ENCODE results near the gene MAX. TPM values are rescaled to one million over a fixed set of nuclear protein-coding genes. Genes with fewer than 3 reads are reported as not detected.

Gene MAX
- total and polyA plus RNA-seq, 2 of the 4 experiments (the other 2 are of a cell fraction), result 45.2 to 51.8 TPM

GRCh38 chr14:65079201-65079600 is 23.1 kb downstream of the MAX start:
- no peaks in the 10 kb centered on the region for H3K27me3 ChIP-seq (ENCODE audit: control insufficient read depth, insufficient read depth, low read length)
- WGBS, 2 experiments (ENCODE audit: extremely low coverage in 2 of 2, insufficient read length in 1 of 2), result 100% methylated on average over 1 of the region's 6 CpGs; no CpG with 5 or more reads in 1 of the 2 experiments
- H3K9me3 ChIP-seq (ENCODE audit: control insufficient read depth, insufficient read depth, low read length), result no peaks in the 10 kb centered on the region
- no peak overlapping the region for H2AK9ac ChIP-seq (replicated peaks; ENCODE audit: low read depth, low read length, poor library complexity)
- dilution Hi-C loops (cut with HindIII; ENCODE audit: low sequenced_read_pairs, unreplicated experiment) (no loop called here), intact Hi-C loops (cut with micrococcal nuclease) (no loop called here), in situ Hi-C loops (cut with MboI; ENCODE audit: low sequenced_read_pairs) (no loop called here)
- no peak overlapping the region for H3K23ac ChIP-seq (ENCODE audit: low read depth, low read length)
- H3K18ac ChIP-seq (ENCODE audit: low read depth, low read length), result no peak overlapping the region
- no peak overlapping the region for H3K56ac ChIP-seq (ENCODE audit: extremely low read depth, insufficient read depth, low read length)
- H2AFZ ChIP-seq (replicated peaks; ENCODE audit: low read length, poor library complexity), result no peak overlapping the region
- DNase-seq (no peak), ATAC-seq (ENCODE audit: low read depth) (no peak)
- H4K8ac ChIP-seq (ENCODE audit: low read depth in 2 of 2, low read length in 2 of 2), result no peak overlapping the region
- peaks cover 6% of the 10 kb centered on the region; the same call in 1 of the 2 replicates for H3K9me1 ChIP-seq (ENCODE audit: insufficient read depth, low read length)
- peaks cover 53% of the 10 kb centered on the region for H3K36me3 ChIP-seq (ENCODE audit: control insufficient read depth, insufficient read depth, low read length)
- no peak overlapping the region for H2BK120ac ChIP-seq (ENCODE audit: low read depth, low read length)
- no peak overlapping the region for H3K14ac ChIP-seq (replicated peaks; ENCODE audit: low read depth, low read length)
- H2BK20ac ChIP-seq (ENCODE audit: low read depth, low read length), result no peak overlapping the region
- no peak overlapping the region for H3K27ac ChIP-seq (ENCODE audit: insufficient read depth, low read length)
- no peak overlapping the region for H3K4me3 ChIP-seq (ENCODE audit: insufficient read depth, low read depth, low read length)
- ChIA-PET POLR2A (ENCODE audit: unreplicated experiment) (no interaction called here), CTCF (no interaction called here)
- no peak for TF ChIP-seq FOS (IDR thresholded peaks at IDR 0.05; ENCODE audit: low read depth, low read length)
- no peak for TF ChIP-seq RFX5 (IDR thresholded peaks at IDR 0.05; ENCODE audit: low read depth, low read length)
- no peak for TF ChIP-seq POLR2A (IDR thresholded peaks at IDR 0.05; ENCODE audit: low read depth, low read length)
- TF ChIP-seq BHLHE40 (IDR thresholded peaks at IDR 0.05; ENCODE audit: low read depth, low read length), result no peak
- TF ChIP-seq MXI1 (IDR thresholded peaks at IDR 0.05; ENCODE audit: borderline replicate concordance, low read depth, low read length), result no peak
- TF ChIP-seq MAZ (IDR thresholded peaks at IDR 0.05; ENCODE audit: borderline replicate concordance, low read depth, low read length), result no peak
- TF ChIP-seq CEBPB (IDR thresholded peaks at IDR 0.05; ENCODE audit: low read depth, low read length), result no peak
- no peak for TF ChIP-seq RCOR1 (IDR thresholded peaks at IDR 0.05; ENCODE audit: insufficient replicate concordance, low read length)
- TF ChIP-seq SMC3 (IDR thresholded peaks at IDR 0.05; ENCODE audit: low read depth, low read length), result no peak
- TF ChIP-seq ELK1 (IDR thresholded peaks at IDR 0.05; ENCODE audit: borderline replicate concordance, low read depth, low read length), result no peak
- TF ChIP-seq CTCF (conservative IDR thresholded peaks at IDR 0.05; ENCODE audit: low read depth, low read length), result no peak
- no peak overlapping the region for H2BK15ac ChIP-seq (ENCODE audit: low read depth, low read length)
- no peaks in the 10 kb centered on the region for H3K4me1 ChIP-seq (ENCODE audit: control insufficient read depth, insufficient read depth, low read length)
- H4K20me1 ChIP-seq (ENCODE audit: insufficient read depth, low read length), result peaks cover 11% of the 10 kb centered on the region; the same call in 1 of the 2 replicates
- no peak overlapping the region for H2AK5ac ChIP-seq (ENCODE audit: low read depth, low read length)
- BruUV-seq (replicated peaks), result no TSS peak
- no peak overlapping the region for H3K4ac ChIP-seq (ENCODE audit: low read depth, low read length)
- no peak overlapping the region for H4K91ac ChIP-seq (ENCODE audit: insufficient read depth, low read depth, low read length)
- no peak overlapping the region for H4K5ac ChIP-seq (ENCODE audit: low read depth, low read length)
- peaks cover 27 to 72% of the 10 kb centered on the region in 2 experiments for H3K79me1 ChIP-seq (ENCODE audit: low read depth in 1 of 2, low read length in 2 of 2)
- H3K4me2 ChIP-seq (ENCODE audit: low read depth, low read length), result no peak overlapping the region
- no peak overlapping the region for H2BK5ac ChIP-seq (ENCODE audit: low read depth, low read length, poor library complexity, severe bottlenecking)
- no peak overlapping the region for H3K9ac ChIP-seq (ENCODE audit: low read depth, low read length)

All from IMR-90 (cell line).